GM18867 (cell line): Measurements from ENCODE around the gene KLHDC7A.

Experiments
- ATAC-seq: cut with Tn5 transposase; IDR thresholded peaks from one replicate; pipeline ENCODE4 v1.9.1; 2021; ENCODE audit warnings: mild to moderate bottlenecking, moderate library complexity; ENCODE audit not compliant: unreplicated experiment

Gene KLHDC7A

GRCh38 chr1:18501833-18502232 is 21.1 kb downstream of the KLHDC7A start:
- no peak for ATAC-seq

GRCh38 chr1:18504609-18505008 is 23.9 kb downstream of the KLHDC7A start:
- no peak for ATAC-seq

GRCh38 chr1:18505666-18506065 is 24.9 kb downstream of the KLHDC7A start:
- ATAC-seq = no peak

GRCh38 chr1:18508084-18508483 is 27.4 kb downstream of the KLHDC7A start:
- ATAC-seq = no peak

- ATAC-seq = no peak
Measured at GRCh38 chr1:18511149-18511873, 30.6 kb downstream of the KLHDC7A start.

GRCh38 chr1:18511874-18512150 is 31.1 kb downstream of the KLHDC7A start:
- no peak for ATAC-seq

- no peak for ATAC-seq
Measured at GRCh38 chr1:18512883-18513282, 32.2 kb downstream of the KLHDC7A start.

GRCh38 chr1:18513995-18514394 is 33.3 kb downstream of the KLHDC7A start:
- ATAC-seq = no peak

GRCh38 chr1:18515120-18515667 is 34.5 kb downstream of the KLHDC7A start:
- no peak for ATAC-seq

- no peak for ATAC-seq
Measured at GRCh38 chr1:18516473-18516872, 35.7 kb downstream of the KLHDC7A start.

- ATAC-seq = no peak
Measured at GRCh38 chr1:18526436-18527275, 45.9 kb downstream of the KLHDC7A start.

GRCh38 chr1:18527514-18527913 is 46.8 kb downstream of the KLHDC7A start:
- ATAC-seq = no peak

GRCh38 chr1:18527921-18528320 is 47.2 kb downstream of the KLHDC7A start:
- no peak for ATAC-seq

GRCh38 chr1:18528616-18529015 is 47.9 kb downstream of the KLHDC7A start:
- ATAC-seq = no peak

GRCh38 chr1:18529714-18530113 is 49.0 kb downstream of the KLHDC7A start:
- no peak for ATAC-seq

- no peak for ATAC-seq
Measured at GRCh38 chr1:18530587-18531502, 50.1 kb downstream of the KLHDC7A start.

- no peak for ATAC-seq
Measured at GRCh38 chr1:18531503-18531845, 50.7 kb downstream of the KLHDC7A start.

- ATAC-seq = no peak
Measured at GRCh38 chr1:18532390-18533170, 51.9 kb downstream of the KLHDC7A start.

GRCh38 chr1:18533259-18533658 is 52.5 kb downstream of the KLHDC7A start:
- ATAC-seq = no peak

GRCh38 chr1:18534810-18535205 is 54.1 kb downstream of the KLHDC7A start:
- ATAC-seq = no peak
